AG09309 (cell line): Measurements from ENCODE around the gene C1QTNF9.
A peak's percentile ranks its signal among the peaks of the same experiment; 100 is the strongest.
"Not testable (repeated sequence)": the region's sequence is repeated elsewhere in the genome, so short reads cannot be mapped to it uniquely, and the experiment has no call there.

Source experiments
- DNase-seq: peaks from one replicate; pipeline ENCODE4 v3.0.0-alpha.2; 2010; ENCODE audit warnings: low read depth
- H3K4me3 ChIP-seq: 2 replicates; pipeline ENCODE4 v1.5.1; 2011; ENCODE audit warnings: mild to moderate bottlenecking, low read depth, low read length, moderate library complexity; ENCODE audit not compliant: control insufficient read depth
- TF ChIP-seq, protein P1 (sequence below): IDR thresholded peaks from 2 replicates; pipeline ENCODE4 v1.5.1; 2011; ENCODE audit warnings: mild to moderate bottlenecking, low read depth, low read length, inconsistent platforms; ENCODE audit not compliant: insufficient read depth, control insufficient read depth; ENCODE audit errors: missing control alignments

The C1QTNF9 gene

DNA sequence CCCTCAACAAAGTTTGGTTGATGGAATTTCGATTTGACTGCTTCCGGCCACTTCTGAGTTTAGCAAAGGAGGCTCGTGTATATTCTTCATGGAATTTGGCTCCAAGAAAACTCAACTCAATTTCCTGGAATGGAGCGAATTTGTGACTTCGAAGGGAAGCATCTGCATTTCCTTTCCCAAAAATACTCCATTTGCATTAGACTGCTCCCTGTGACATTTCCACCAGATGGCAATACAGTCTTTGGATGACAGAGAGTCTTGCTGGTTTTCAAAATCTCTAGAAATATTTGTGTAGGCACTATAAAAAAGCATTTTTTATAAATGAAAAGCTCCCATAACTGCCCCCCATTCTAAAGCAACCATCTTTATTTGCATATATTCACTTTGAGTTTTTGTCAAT lies 4.1 kb downstream of the C1QTNF9 start:
- H3K4me3 ChIP-seq, result no peak overlapping the region
- no peak for DNase-seq
- TF ChIP-seq, protein P1, sequence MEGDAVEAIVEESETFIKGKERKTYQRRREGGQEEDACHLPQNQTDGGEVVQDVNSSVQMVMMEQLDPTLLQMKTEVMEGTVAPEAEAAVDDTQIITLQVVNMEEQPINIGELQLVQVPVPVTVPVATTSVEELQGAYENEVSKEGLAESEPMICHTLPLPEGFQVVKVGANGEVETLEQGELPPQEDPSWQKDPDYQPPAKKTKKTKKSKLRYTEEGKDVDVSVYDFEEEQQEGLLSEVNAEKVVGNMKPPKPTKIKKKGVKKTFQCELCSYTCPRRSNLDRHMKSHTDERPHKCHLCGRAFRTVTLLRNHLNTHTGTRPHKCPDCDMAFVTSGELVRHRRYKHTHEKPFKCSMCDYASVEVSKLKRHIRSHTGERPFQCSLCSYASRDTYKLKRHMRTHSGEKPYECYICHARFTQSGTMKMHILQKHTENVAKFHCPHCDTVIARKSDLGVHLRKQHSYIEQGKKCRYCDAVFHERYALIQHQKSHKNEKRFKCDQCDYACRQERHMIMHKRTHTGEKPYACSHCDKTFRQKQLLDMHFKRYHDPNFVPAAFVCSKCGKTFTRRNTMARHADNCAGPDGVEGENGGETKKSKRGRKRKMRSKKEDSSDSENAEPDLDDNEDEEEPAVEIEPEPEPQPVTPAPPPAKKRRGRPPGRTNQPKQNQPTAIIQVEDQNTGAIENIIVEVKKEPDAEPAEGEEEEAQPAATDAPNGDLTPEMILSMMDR, result peak; percentile 36

DNA sequence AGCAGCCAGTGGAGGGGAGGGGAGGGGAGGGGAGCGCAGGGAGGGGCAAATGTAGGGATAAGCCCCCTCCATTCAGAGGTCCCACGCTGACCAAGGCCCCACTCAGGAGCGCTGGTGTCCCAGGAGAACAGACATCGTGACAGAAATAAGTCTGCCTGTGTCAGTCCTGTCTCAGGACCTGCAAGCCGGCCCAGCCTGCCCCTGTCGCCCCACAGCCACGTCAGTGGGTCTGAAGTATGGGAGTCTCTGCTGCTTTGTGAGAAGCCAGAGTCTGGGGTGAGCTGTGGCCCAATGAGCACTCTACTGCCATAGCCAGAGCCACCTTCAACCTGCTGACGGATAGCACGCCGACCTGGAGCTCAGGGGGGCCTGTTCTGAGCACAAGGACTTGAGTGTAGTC lies 8.5 kb downstream of the C1QTNF9 start:
- DNase-seq, H3K4me3 ChIP-seq: not testable (repeated sequence)

- not testable (repeated sequence) for H3K4me3 ChIP-seq, DNase-seq
These were observed 9.5 kb downstream of the C1QTNF9 start for GRCh38 chr13:24318878-24319277.

GRCh38 chr13:24319641-24320040 lies 10.3 kb downstream of the C1QTNF9 start:
- DNase-seq, H3K4me3 ChIP-seq: not testable (repeated sequence)

DNA sequence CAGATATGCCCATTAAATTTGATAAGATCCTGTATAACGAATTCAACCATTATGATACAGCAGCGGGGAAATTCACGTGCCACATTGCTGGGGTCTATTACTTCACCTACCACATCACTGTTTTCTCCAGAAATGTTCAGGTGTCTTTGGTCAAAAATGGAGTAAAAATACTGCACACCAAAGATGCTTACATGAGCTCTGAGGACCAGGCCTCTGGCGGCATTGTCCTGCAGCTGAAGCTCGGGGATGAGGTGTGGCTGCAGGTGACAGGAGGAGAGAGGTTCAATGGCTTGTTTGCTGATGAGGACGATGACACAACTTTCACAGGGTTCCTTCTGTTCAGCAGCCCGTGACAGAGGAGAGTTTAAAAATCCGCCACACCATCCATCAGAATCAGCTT lies 12.0 kb downstream of the C1QTNF9 start:
- DNase-seq, H3K4me3 ChIP-seq: not testable (repeated sequence)

DNA sequence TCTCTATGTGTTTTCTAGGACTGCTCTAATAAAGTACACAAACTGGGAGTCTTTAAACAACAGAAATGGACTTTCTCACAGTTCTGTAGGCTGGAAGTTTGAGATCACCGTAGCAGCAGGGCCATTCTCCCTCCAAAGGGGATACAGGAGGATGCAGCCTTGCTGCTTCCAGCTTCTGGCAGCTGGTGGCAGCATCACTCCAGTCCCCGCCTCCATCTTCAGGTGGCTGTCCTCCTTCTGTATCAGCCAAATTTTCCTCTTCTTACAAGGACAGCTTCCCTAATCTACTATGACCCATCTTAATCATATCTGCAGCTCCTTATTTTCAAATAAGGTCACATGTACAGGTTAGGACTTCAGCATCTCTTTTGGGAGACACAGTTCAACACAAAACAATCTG lies 13.1 kb downstream of the C1QTNF9 start:
- DNase-seq, H3K4me3 ChIP-seq: not testable (repeated sequence)
- TF ChIP-seq, protein P1, result peak; percentile 12

GRCh38 chr13:24323036-24323738 lies 13.8 kb downstream of the C1QTNF9 start:
- no peak overlapping the region for H3K4me3 ChIP-seq
- DNase-seq, result no peak
- TF ChIP-seq, protein P1, result no peak

DNA sequence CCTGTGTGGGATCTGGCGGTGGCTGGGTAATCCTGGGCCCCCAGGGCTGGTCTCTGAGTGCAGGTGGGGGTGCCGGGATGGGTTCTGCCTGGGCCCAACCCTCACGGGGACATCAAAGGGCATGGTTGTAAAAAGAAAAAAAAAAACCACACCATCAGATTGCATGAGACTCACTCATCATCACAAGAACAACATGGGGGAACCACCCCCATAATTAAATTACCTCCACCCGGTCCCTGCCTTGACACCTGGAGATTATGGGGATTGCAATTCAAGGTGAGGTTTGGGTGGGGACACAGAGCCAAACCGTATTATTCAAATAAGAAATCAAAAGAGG lies 14.3 kb downstream of the C1QTNF9 start:
- TF ChIP-seq, protein P1, result no peak

DNA sequence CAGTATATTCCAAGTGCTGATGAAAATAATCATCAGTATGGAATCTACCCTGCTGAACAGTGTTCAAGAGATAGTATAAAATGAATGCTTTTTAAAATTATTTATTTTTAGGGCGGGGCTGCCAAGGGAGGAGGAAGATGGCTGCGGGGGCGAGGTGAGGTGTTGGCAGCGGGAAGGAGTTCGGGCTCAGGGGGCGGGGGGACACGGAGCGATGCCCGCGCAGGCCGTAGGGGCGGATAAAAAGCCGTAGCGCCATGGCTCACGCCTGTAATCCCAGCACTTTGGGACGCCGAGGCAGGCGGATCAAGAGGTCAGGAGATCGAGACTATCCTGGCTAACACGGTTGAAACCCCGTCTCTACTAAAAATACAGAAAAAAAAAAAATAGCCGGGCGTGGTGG lies 18.2 kb downstream of the C1QTNF9 start:
- H3K4me3 ChIP-seq, DNase-seq: not testable (repeated sequence)

More for the DNA sequence above, 14.3 kb downstream of the C1QTNF9 start:
- no peak for DNase-seq
- H3K4me3 ChIP-seq, result no peak overlapping the region
